Measurements from ENCODE around the gene APLN.

Gene APLN

GRCh38 chrX:129638917-129639316, 15.8 kb downstream of the APLN start:
- DNase-seq = no peak

- peak; percentile 65 for DNase-seq
Observed at GRCh38 chrX:129637217-129638109, 17.3 kb downstream of the APLN start.

DNA sequence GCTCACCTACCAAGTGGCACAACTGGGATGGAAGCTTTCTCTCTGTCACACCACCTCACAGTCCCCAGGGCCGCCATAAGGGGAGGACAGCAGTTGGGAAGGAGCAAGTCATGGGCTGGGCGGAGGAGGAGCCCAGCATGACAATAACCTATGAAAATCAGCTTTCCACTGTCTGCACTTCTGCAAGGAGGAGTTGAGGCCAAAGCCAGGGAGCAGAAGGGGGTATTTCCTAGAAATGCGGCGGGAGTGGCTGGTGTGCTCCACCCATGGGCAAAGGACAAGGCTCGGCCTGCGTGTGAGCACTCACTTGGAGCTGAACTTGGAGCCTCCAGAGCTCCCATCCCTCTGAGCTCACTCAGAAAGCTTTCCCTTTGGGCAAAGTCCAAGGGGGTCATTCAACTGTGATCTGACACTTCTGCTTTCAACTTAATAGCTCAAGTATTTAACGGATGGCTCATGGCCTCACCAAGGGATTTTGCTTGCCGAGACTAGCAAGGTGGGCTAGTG, 18.5 kb downstream of the APLN start:
- DNase-seq = no peak

GRCh38 chrX:129634541-129634940, 20.2 kb downstream of the APLN start:
- DNase-seq = no peak

DNA sequence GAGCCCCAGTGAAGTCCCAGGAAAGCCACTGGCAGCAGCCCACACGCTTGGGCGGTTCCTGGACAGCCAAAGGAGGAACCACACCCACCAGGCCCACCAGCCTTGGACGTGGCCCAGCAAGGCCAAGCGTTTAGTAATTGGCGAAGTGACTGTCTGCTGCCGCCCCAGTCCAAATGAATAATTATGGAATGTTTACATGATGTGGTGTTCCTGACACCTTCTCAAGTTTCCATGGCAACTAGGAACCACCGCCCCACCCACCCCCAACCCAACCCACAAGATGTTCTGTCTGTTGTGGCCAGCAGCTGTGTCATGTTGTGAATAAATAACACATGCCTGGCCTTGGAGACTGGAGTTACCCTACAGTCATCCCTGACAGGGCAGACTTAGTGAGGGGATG, 22.3 kb downstream of the APLN start:
- no peak for DNase-seq

DNA sequence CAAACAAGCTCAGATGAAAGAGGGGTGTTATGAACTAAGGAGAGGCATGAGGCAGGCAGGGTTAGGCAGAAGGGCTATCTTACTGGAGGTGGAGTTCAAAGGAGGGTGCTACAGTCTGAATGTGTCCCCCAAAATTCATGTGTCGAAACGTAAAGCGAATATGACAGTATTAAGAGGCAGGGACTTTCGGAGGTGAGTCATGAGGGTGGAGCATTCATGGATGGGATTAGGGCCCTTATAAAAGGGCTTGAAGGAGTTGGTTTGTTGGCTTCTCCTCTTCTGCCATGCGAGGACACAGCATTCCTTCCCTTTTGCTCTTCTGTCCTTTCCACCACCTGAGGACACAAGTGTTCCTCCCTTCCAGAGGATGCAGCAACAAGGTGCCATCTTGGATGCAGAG, 22.9 kb downstream of the APLN start:
- DNase-seq = no peak

- no peak for DNase-seq
Observed at GRCh38 chrX:129629837-129630236, 24.9 kb downstream of the APLN start.

DNA sequence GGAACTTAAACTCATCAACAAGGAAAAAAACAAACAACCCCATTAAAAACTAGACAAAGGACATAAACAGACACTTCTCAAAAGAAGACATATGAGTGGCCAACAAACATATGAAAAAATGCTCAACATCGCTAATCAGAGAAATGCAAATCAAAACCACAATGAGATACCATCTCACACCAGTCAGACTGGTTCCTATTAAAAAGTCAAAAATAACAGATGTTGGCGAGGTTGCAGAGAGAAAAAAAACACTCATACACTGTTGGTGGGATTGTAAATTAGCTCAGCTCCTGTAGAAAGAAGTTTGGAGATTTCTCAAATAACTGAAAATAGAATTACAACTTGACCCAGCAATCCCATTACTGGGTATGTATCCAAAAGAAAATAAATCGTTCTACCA, 28.7 kb downstream of the APLN start:
- DNase-seq = no peak

DNA sequence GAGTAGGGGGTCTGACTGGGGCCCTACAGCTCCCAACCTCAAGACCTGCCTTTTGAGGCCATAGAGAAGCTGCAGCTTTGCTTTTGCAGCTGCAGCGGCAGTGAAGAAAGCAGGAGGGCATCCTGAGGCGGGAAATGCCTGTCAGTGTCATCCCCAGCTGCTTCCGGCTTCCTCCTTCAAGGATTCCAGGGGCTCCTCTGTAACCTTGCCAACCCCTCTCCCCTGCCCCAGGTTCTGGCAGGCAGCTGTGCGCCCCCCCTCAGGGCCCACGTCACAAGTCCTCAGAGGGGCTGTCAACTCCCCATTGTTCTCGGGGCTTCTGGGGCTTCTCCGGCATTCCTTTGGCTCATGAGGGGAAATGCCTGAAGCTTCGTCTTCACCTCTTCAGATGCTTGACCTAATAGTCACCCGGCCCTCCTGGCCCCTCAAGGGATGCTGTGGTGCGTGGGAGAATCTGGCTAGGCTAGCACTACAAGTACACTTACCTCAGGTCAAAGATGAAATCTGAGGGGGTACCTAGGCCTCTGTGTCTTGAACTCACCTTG, 31.9 kb downstream of the APLN start:
- DNase-seq = no peak

DNA sequence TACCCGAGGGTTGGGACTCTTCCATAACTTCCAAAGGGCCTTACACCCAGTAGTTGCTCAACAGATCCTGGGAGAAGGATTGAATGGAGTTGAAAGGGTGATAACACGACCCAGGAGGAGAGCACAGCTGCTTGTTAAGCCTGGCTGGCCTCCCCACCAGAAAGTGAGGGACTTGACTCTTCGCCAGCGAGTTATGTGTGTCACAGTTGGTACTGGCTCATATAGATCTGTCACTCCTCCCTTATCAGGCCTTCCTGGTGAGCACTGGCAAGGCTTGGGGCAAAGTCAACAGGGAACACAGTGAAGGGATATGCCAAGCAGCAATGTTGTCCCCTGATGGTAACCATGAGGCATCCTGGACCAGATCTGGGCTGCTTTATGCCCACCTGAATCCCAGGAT, 35.8 kb downstream of the APLN start:
- DNase-seq = no peak

DNA sequence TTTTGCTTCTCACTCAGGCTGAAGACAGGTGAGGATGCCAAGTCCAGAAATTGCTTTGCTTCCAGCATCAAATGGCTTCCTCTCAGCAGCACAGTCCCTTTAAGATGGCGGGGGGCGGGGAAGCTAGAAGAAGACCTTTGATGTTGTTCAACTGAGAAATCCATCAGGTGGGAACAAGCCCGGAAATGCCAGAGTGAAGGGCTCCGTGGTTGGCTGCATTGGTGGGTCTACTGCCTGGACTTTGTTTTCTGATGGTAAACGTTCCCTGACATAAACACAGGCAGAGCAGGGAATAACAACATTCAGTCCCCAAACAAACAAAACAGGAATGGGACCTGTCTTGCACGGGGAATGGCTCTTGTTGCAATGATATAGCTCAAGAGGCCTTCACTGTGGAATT, 37.3 kb downstream of the APLN start:
- no peak for DNase-seq

DNA sequence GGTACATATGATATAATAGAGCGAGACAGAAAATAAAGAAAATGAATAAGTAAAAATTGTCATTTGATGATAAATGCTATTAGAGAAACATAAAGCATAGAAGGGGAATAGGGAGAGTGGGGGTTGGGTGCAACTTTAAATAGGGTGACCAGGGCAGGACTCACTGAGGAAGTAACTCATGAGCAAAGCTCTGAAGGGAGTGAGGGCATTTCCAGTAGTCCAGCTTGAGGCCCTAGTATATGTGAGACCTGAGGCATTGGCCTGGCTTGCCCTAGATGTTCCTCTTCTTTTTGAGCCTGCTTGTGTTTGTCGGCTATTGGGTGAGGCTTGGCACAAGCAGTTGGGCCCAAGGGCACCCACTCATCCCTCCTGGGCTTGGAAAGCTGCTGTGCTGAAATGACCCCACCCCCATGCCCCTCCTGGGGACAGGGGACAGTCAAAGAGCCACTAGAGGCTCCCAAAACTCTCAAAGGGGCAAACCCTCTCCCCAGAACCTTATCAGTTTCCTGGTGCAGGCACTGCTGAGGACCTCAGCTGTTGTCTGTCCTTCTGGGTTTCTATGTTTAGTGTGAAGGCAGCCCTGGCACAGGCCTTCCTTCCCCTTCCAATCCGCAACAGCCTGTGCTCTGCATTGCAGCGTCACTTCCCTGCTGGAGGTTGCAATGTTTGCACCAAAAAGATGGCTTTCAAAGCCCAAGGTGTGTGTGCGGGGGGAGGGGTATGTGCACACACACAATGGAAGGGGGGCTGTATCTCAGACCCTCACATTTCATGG, 40.1 kb downstream of the APLN start:
- DNase-seq = no peak

DNA sequence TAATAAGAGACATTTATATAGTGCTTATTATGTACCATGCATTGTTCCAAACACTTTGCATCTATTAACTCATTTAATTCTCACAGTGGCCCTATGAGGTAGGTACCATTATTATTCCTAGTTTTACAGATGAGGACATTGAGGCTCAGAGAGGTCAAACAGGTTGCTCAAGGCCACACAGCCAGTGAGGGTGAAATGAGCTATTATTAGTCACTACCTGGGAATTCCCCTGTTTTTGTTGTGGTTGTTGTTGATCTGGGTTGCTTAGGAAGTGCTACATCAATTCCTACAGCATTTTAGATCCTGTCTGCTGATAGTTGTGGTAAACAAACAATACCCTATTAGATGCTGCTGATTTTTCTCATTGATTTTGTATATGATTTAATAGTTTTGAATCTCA, 41.2 kb downstream of the APLN start:
- no peak for DNase-seq

DNA sequence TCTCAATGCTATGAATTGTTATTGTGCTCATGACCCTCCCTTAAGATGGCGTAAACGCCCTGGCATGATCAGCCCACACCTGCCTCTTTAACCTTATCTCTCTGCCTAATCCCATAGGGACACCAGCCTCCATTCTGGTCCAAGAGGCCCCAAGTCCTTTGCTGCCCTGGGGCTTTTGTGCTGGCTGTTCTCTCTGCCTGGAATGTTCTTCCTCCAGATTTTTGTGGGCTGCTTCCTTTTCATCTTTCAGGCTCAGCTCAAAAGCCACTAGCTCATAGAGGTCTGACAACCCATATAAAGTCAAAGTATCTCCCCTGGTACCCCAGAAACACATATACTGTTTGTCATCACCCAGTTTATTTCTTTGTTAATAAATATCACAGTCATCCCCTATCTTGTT, 42.4 kb downstream of the APLN start:
- no peak for DNase-seq

DNA sequence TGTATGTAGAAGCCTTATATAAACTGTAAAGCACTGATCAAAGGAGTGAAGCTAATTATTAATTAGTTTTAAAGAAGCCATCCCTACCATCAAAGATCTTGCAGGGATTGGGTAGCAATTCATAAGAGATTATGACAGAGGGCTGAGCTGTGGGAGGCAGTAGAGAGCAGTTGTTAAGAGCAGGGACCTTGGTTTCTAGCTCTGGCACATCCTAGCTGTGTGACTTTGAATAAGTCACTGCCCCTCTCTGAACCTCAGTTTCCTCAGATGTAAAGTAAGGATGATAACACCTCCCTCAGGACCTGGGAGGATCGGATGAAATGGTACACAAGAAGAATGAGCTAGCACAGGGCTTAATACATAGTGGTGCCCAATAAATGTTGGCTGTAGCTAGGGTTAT, 45.4 kb downstream of the APLN start:
- no peak for DNase-seq

- DNase-seq = no peak
Observed at GRCh38 chrX:129608496-129608895, 46.3 kb downstream of the APLN start.

GRCh38 chrX:129606918-129607317, 47.8 kb downstream of the APLN start:
- DNase-seq = peak; percentile 48

DNA sequence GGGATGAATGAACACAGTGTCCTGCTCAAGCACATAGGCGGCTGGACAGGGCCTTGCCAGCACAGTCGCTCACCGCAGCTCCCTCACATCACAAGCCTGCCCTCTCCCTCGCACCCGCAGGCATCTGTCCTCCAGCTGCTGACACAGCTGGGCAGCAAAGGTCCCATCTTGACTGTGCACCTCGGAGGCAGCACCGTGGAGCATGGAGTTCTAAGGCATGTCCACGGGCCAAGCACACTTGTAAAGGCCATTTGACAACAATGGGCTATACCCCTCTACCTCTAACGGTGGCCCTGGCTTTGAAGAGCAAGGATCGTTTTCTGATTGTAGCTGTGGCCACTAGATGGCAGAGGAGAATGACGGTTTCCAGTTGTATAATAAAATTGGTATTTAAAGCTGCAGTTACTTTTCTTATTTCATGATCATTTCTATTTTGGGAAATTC, 53.8 kb downstream of the APLN start:
- no peak for DNase-seq

DNA sequence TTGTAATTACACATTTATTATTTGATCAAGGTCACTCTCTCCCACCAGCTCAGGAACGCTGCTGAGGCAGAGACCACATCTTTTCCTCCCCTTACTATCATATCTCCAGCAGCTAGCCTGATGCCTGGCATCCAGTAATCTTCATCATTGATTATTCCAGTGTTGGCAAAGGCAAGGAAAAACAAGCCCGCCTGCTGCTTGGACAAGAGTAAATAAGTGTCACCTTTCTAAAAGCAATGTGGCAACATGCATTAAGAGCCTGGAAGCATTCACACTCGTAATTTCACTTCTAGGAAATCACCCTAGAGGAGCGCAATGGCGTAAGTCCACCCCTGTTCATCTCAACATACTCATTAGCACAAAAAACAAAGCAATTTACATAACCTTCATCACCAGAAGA, 54.8 kb downstream of the APLN start:
- DNase-seq = no peak

- no peak for DNase-seq
Observed at GRCh38 chrX:129599499-129599898, 55.3 kb downstream of the APLN start.

- no peak for DNase-seq
Observed at GRCh38 chrX:129597905-129598304, 56.9 kb downstream of the APLN start.

DNA sequence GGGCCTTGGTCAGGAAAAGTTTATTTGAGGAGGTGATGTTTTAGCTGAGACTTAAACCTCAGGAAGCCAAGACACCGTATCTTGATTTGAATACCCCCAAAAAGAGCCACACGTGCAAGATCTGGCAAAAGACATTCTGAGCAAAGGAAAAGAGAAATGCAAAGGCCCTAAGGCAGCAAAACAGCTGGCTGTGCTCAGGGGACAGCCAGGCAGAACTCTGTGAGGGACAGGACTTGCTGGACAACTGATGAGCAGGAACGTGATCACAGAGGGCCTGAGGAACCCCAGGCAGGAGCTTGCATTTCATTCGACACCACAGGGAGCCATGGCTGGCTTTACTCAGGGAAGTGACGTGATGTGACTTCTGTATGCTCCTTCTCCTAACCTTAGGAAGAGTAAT, 58.7 kb downstream of the APLN start:
- DNase-seq = no peak
